Measurements from ENCODE around the gene TMEM184A. TPM values are rescaled to one million over a fixed set of nuclear protein-coding genes. Genes with fewer than 3 reads are reported as not detected.

The TMEM184A gene
- total RNA-seq, 1 donor from 2014 or later, result 0.36 TPM

DNA sequence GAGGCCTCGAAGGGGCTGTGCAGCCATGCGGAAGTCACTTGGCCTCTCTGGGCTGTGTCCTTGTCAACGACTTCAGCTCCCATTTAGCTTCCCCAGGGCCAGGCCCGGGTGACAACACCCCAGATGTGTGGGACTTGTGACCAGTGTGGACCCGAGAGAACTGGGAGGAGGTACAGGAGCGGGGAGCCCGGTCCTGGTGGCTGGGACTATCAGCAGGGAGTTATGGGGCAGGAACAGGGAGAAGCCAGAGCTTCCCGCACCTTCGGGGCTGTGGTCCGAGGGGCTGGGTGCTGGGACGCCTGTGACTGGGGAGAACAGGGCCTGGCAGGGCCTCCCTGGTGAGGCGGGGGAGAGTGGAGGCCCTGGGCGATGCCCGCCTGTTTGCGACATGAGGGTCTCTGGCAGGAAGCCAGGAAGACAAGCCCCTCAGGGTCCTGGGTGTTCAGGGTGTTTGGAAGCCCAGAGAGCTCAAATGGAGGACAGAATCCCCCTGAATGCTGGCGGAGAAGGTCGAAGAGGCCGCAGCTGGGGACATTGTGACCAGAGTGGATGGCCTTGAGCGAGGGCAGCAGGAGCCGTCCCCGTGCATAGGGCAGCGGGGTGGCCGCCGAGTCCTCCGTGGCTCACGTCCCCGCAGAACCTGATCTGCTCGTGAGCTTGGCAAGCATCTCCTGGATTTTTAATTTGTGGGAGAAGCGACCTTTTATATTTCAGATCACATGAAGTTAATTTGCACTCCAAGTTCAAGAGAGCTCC lies 43.8 kb upstream of the TMEM184A start:
- Histone ChIP-seq H3K4me3 (no peak overlapping the region), H3K9me3 (replicated peaks) (no peaks in the 10 kb centered on the region), H3K36me3 (no peaks in the 10 kb centered on the region), H3K4me1 (no peaks in the 10 kb centered on the region), H3K27me3 (ENCODE audit: low read depth) (peaks cover 83% of the 10 kb centered on the region), H3K27ac (replicated peaks) (no peak overlapping the region)
- intact Hi-C loops (cut with micrococcal nuclease), result no loop called here
- no peak for DNase-seq
- TF ChIP-seq, protein P1, sequence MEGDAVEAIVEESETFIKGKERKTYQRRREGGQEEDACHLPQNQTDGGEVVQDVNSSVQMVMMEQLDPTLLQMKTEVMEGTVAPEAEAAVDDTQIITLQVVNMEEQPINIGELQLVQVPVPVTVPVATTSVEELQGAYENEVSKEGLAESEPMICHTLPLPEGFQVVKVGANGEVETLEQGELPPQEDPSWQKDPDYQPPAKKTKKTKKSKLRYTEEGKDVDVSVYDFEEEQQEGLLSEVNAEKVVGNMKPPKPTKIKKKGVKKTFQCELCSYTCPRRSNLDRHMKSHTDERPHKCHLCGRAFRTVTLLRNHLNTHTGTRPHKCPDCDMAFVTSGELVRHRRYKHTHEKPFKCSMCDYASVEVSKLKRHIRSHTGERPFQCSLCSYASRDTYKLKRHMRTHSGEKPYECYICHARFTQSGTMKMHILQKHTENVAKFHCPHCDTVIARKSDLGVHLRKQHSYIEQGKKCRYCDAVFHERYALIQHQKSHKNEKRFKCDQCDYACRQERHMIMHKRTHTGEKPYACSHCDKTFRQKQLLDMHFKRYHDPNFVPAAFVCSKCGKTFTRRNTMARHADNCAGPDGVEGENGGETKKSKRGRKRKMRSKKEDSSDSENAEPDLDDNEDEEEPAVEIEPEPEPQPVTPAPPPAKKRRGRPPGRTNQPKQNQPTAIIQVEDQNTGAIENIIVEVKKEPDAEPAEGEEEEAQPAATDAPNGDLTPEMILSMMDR (IDR thresholded peaks at IDR 0.05; ENCODE audit: borderline replicate concordance), result no peak

DNA sequence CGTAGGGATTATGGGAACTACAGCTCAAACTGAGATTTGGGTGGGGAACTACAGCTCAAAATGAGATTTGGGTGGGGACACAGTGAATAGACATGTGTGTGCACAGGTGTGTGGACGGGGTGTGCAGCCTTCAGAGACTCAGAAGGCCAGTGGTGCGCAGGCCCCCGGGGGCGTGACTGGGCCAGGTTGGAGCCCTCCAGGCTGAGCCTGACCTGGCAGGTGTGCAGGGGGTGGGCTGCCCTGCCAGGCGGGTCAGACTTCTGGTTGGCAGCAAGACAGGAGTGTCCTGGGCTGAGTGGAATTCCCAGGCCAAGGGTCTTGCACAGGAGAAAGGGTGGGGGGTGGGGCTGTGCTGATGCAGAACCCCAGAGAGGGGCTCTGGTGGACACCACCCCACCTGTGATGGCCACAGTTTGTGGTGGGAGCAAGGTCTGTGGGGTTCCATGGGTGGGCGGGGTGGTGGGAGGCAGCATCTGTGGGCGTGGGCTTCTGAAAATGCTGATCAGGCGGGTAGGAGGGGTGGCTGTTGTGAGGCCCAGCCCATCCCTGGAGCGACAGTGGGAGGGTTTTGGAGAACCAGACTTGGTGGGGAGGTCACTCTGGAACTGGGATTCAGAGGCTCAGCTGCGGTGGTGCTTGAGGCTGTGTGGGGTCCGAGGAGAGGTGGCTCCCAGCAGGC lies 43.1 kb upstream of the TMEM184A start:
- Histone ChIP-seq H3K27me3 (ENCODE audit: low read depth) (peaks cover 77% of the 10 kb centered on the region), H3K4me3 (no peak overlapping the region), H3K9me3 (replicated peaks) (no peaks in the 10 kb centered on the region), H3K4me1 (no peaks in the 10 kb centered on the region), H3K27ac (replicated peaks) (no peak overlapping the region), H3K36me3 (no peaks in the 10 kb centered on the region)
- intact Hi-C loops (cut with micrococcal nuclease), result no loop called here
- DNase-seq, result no peak
- TF ChIP-seq, protein P1 (IDR thresholded peaks at IDR 0.05; ENCODE audit: borderline replicate concordance), result no peak

DNA sequence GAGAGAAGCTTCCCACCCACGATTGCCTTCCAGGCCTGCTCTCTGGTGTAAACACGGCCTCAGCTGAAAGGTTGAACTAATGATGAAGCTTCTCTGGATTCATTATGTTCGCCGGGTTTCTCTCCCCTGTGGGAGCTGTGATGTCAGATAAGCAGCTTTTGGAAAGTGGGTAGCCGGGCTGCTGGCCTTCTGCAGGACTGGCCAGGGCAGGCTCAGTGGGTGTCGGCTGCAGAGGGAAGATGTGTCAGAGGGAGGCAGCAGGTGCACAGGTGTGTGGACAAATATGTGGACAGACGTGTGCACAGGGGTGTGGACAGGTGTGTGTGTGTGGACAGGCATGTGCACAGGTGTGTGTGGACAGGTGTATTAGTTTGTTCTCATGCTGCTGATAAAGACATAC lies 42.3 kb upstream of the TMEM184A start:
- H3K36me3 ChIP-seq, result no peaks in the 10 kb centered on the region
- H3K4me3 ChIP-seq, result no peak overlapping the region
- intact Hi-C loops (cut with micrococcal nuclease), result no loop called here
- TF ChIP-seq, protein P1 (IDR thresholded peaks at IDR 0.05; ENCODE audit: borderline replicate concordance), result no peak
- no peak overlapping the region for H3K27ac ChIP-seq (replicated peaks)
- no peaks in the 10 kb centered on the region for H3K4me1 ChIP-seq
- peaks cover 77% of the 10 kb centered on the region for H3K27me3 ChIP-seq (ENCODE audit: low read depth)
- H3K9me3 ChIP-seq (replicated peaks), result no peaks in the 10 kb centered on the region
- no peak for DNase-seq

- no peaks in the 10 kb centered on the region for H3K36me3 ChIP-seq
- intact Hi-C loops (cut with micrococcal nuclease), result no loop called here
- peaks cover 77% of the 10 kb centered on the region for H3K27me3 ChIP-seq (ENCODE audit: low read depth)
- H3K4me1 ChIP-seq, result no peaks in the 10 kb centered on the region
- DNase-seq, result no peak
- H3K9me3 ChIP-seq (replicated peaks), result no peaks in the 10 kb centered on the region
- TF ChIP-seq, protein P1 (IDR thresholded peaks at IDR 0.05; ENCODE audit: borderline replicate concordance), result no peak
- H3K4me3 ChIP-seq, result no peak overlapping the region
- H3K27ac ChIP-seq (replicated peaks), result no peak overlapping the region
Measured at GRCh38 chr7:1597791-1598190, 41.8 kb upstream of the TMEM184A start.

DNA sequence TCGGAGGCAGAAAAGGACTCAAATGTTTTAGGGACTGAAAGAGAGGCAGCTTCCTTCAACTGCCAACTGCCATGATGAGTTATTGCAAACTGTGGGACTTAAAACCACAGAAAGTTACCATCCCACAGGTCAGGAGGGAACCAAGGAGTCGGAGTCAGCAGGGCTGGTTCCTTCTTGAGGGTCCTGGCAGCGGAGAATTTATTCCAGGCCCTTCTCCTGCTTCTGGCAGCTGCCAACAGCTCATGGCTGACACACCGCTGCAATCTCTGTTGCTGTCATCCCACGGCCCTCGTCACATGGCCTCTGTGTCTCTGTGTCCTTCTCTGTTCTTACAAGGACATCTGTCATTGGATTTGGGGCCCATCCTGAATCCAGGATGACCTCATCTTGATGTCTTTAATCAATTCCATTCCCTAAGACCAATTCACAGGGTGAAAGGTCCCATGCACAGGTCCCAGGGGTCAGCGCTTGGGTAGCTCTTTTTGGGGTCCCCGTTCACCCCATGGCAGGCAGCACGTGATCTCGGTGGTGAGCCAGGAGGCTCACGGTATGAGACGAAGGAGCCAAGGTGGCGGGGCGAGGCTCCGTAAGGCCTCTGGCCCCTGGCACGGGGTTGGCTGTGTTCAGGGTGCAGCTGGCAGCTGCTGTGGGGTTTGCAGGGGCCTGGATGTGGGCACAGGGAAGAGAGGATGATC lies 41.2 kb upstream of the TMEM184A start:
- peaks cover 77% of the 10 kb centered on the region for H3K27me3 ChIP-seq (ENCODE audit: low read depth)
- intact Hi-C loops (cut with micrococcal nuclease), result no loop called here
- DNase-seq, result no peak
- H3K27ac ChIP-seq (replicated peaks), result no peak overlapping the region
- no peaks in the 10 kb centered on the region for H3K9me3 ChIP-seq (replicated peaks)
- no peak overlapping the region for H3K4me3 ChIP-seq
- H3K36me3 ChIP-seq, result no peaks in the 10 kb centered on the region
- peaks cover 4% of the 10 kb centered on the region for H3K4me1 ChIP-seq
- TF ChIP-seq, protein P1 (IDR thresholded peaks at IDR 0.05; ENCODE audit: borderline replicate concordance), result no peak
